ENCODE measurements around the gene HEYL. TPM values are rescaled to one million over a fixed set of nuclear protein-coding genes. Genes with fewer than 3 reads are reported as not detected.

The HEYL gene
- polyA plus RNA-seq, 1 experiment, result 0.50 TPM

Other genes with a start within 250 kb of the HEYL start
- 0.05 TPM in 1 of 2 replicates, not detected in the other for gene BMP8A, start 148.0 kb downstream of the HEYL start, polyA plus RNA-seq (2011; rRNA removed)
- gene PABPC4, start 62.9 kb downstream of the HEYL start, polyA plus RNA-seq (2011; rRNA removed), result 62.2 and 69.4 TPM in 2 replicates
- not detected in 2 replicates for gene NT5C1A, start 32.5 kb upstream of the HEYL start, polyA plus RNA-seq (2011; rRNA removed)
- gene HPCAL4, start 51.8 kb upstream of the HEYL start, polyA plus RNA-seq (2011; rRNA removed), result not detected in 2 replicates
- gene PPIE, start 99.2 kb upstream of the HEYL start, polyA plus RNA-seq (2011; rRNA removed), result 66.1 and 89.6 TPM in 2 replicates
- 0.53 and 1.2 TPM in 2 replicates for gene OXCT2, start 131.7 kb upstream of the HEYL start, polyA plus RNA-seq (2011; rRNA removed)
- gene BMP8B, start 149.2 kb upstream of the HEYL start, polyA plus RNA-seq (2011; rRNA removed), result 0.01 TPM in 2 replicates
- gene TRIT1, start 243.9 kb upstream of the HEYL start, polyA plus RNA-seq (2011; rRNA removed), result 12.7 and 21.4 TPM in 2 replicates

All from BJ (cell line).